ENCODE measurements around the gene CTNNBL1. TPM values are rescaled to one million over a fixed set of nuclear protein-coding genes. Genes with fewer than 3 reads are reported as not detected.

The CTNNBL1 gene
- total and polyA plus RNA-seq, 4 donors: 27.7 to 41.9 (median 38.2) TPM

- peaks cover 56% of the 10 kb centered on the region for H3K4me1 ChIP-seq (ENCODE audit: control insufficient read depth, insufficient read depth, low read length)
- H3K27ac ChIP-seq (ENCODE audit: low read depth, low read length): no peak overlapping the region
- no peak overlapping the region for H3K4me3 ChIP-seq (ENCODE audit: low read depth, low read length)
- no peaks in the 10 kb centered on the region for H3K9me3 ChIP-seq (ENCODE audit: control insufficient read depth, insufficient read depth, low read length)
- no peak for DNase-seq (ENCODE audit: low read depth in 4 of 6, low spot score in 6 of 6)
- H3K36me3 ChIP-seq (ENCODE audit: control insufficient read depth, insufficient read depth, low read length): no peaks in the 10 kb centered on the region
- no peaks in the 10 kb centered on the region for H3K27me3 ChIP-seq (ENCODE audit: control insufficient read depth, insufficient read depth, low read length)
- WGBS (ENCODE audit: insufficient coverage): 63% methylated on average over 10 of the region's 16 CpGs
Observed at GRCh38 chr20:37882961-37883712, 189.3 kb downstream of the CTNNBL1 start.

GRCh38 chr20:37885042-37885441 lies 191.2 kb downstream of the CTNNBL1 start:
- H3K27ac ChIP-seq (ENCODE audit: low read depth, low read length): no peak overlapping the region
- no peaks in the 10 kb centered on the region for H3K9me3 ChIP-seq (ENCODE audit: control insufficient read depth, insufficient read depth, low read length)
- H3K4me1 ChIP-seq (ENCODE audit: control insufficient read depth, insufficient read depth, low read length): peaks cover 44% of the 10 kb centered on the region
- H3K27me3 ChIP-seq (ENCODE audit: control insufficient read depth, insufficient read depth, low read length): no peaks in the 10 kb centered on the region
- no peak for DNase-seq (ENCODE audit: low read depth in 4 of 6, low spot score in 6 of 6)
- 95% methylated on average over 6 of the region's 8 CpGs for WGBS (ENCODE audit: insufficient coverage)
- no peak overlapping the region for H3K4me3 ChIP-seq (ENCODE audit: low read depth, low read length)
- H3K36me3 ChIP-seq (ENCODE audit: control insufficient read depth, insufficient read depth, low read length): no peaks in the 10 kb centered on the region

GRCh38 chr20:37885593-37886503 lies 192.0 kb downstream of the CTNNBL1 start:
- DNase-seq (ENCODE audit: low read depth in 4 of 6, low spot score in 6 of 6): peak in 2 of 6 donors; percentile 43 to 67
- Histone ChIP-seq H3K9me3 (ENCODE audit: control insufficient read depth, insufficient read depth, low read length) (no peaks in the 10 kb centered on the region), H3K36me3 (ENCODE audit: control insufficient read depth, insufficient read depth, low read length) (no peaks in the 10 kb centered on the region), H3K4me3 (ENCODE audit: low read depth, low read length) (no peak overlapping the region), H3K27ac (ENCODE audit: low read depth, low read length) (no peak overlapping the region), H3K27me3 (ENCODE audit: control insufficient read depth, insufficient read depth, low read length) (no peaks in the 10 kb centered on the region), H3K4me1 (ENCODE audit: control insufficient read depth, insufficient read depth, low read length) (peaks cover 40% of the 10 kb centered on the region)
- WGBS (ENCODE audit: insufficient coverage): 28% methylated on average over 26 of the region's 32 CpGs

- Histone ChIP-seq H3K27me3 (ENCODE audit: control insufficient read depth, insufficient read depth, low read length) (no peaks in the 10 kb centered on the region), H3K9me3 (ENCODE audit: control insufficient read depth, insufficient read depth, low read length) (no peaks in the 10 kb centered on the region), H3K36me3 (ENCODE audit: control insufficient read depth, insufficient read depth, low read length) (no peaks in the 10 kb centered on the region), H3K4me1 (ENCODE audit: control insufficient read depth, insufficient read depth, low read length) (peaks cover 32% of the 10 kb centered on the region), H3K27ac (ENCODE audit: low read depth, low read length) (no peak overlapping the region), H3K4me3 (ENCODE audit: low read depth, low read length) (no peak overlapping the region)
- no peak for DNase-seq (ENCODE audit: low read depth in 4 of 6, low spot score in 6 of 6)
- WGBS (ENCODE audit: insufficient coverage): 91% methylated on average over 4 of the region's 4 CpGs
Observed at GRCh38 chr20:37886851-37887297, 193.0 kb downstream of the CTNNBL1 start.

GRCh38 chr20:37888641-37889040 lies 194.8 kb downstream of the CTNNBL1 start:
- H3K4me3 ChIP-seq (ENCODE audit: low read depth, low read length): no peak overlapping the region
- H3K36me3 ChIP-seq (ENCODE audit: control insufficient read depth, insufficient read depth, low read length): no peaks in the 10 kb centered on the region
- no peak for DNase-seq (ENCODE audit: low read depth in 4 of 6, low spot score in 6 of 6)
- H3K9me3 ChIP-seq (ENCODE audit: control insufficient read depth, insufficient read depth, low read length): no peaks in the 10 kb centered on the region
- peaks cover 23% of the 10 kb centered on the region for H3K4me1 ChIP-seq (ENCODE audit: control insufficient read depth, insufficient read depth, low read length)
- 93% methylated on average over 5 of the region's 10 CpGs for WGBS (ENCODE audit: insufficient coverage)
- no peak overlapping the region for H3K27ac ChIP-seq (ENCODE audit: low read depth, low read length)
- no peaks in the 10 kb centered on the region for H3K27me3 ChIP-seq (ENCODE audit: control insufficient read depth, insufficient read depth, low read length)

- Histone ChIP-seq H3K36me3 (ENCODE audit: control insufficient read depth, insufficient read depth, low read length) (no peaks in the 10 kb centered on the region), H3K4me1 (ENCODE audit: control insufficient read depth, insufficient read depth, low read length) (peaks cover 27% of the 10 kb centered on the region), H3K9me3 (ENCODE audit: control insufficient read depth, insufficient read depth, low read length) (no peaks in the 10 kb centered on the region), H3K27ac (ENCODE audit: low read depth, low read length) (no peak overlapping the region), H3K27me3 (ENCODE audit: control insufficient read depth, insufficient read depth, low read length) (no peaks in the 10 kb centered on the region), H3K4me3 (ENCODE audit: low read depth, low read length) (no peak overlapping the region)
- DNase-seq (ENCODE audit: low read depth in 4 of 6, low spot score in 6 of 6): no peak
- 93% methylated on average over 3 of the region's 5 CpGs for WGBS (ENCODE audit: insufficient coverage)
Observed at GRCh38 chr20:37890108-37890507, 196.3 kb downstream of the CTNNBL1 start.

GRCh38 chr20:37890643-37891042 lies 196.8 kb downstream of the CTNNBL1 start:
- H3K36me3 ChIP-seq (ENCODE audit: control insufficient read depth, insufficient read depth, low read length): no peaks in the 10 kb centered on the region
- no peaks in the 10 kb centered on the region for H3K27me3 ChIP-seq (ENCODE audit: control insufficient read depth, insufficient read depth, low read length)
- H3K4me3 ChIP-seq (ENCODE audit: low read depth, low read length): no peak overlapping the region
- 67% methylated on average over 10 of the region's 13 CpGs for WGBS (ENCODE audit: insufficient coverage)
- H3K4me1 ChIP-seq (ENCODE audit: control insufficient read depth, insufficient read depth, low read length): peaks cover 26% of the 10 kb centered on the region
- DNase-seq (ENCODE audit: low read depth in 4 of 6, low spot score in 6 of 6): peak in 1 of 6 donors; percentile 40
- H3K9me3 ChIP-seq (ENCODE audit: control insufficient read depth, insufficient read depth, low read length): no peaks in the 10 kb centered on the region
- H3K27ac ChIP-seq (ENCODE audit: low read depth, low read length): no peak overlapping the region

- no peaks in the 10 kb centered on the region for H3K27me3 ChIP-seq (ENCODE audit: control insufficient read depth, insufficient read depth, low read length)
- H3K36me3 ChIP-seq (ENCODE audit: control insufficient read depth, insufficient read depth, low read length): no peaks in the 10 kb centered on the region
- no peak for DNase-seq (ENCODE audit: low read depth in 4 of 6, low spot score in 6 of 6)
- 85% methylated on average over 9 of the region's 9 CpGs for WGBS (ENCODE audit: insufficient coverage)
- peaks cover 24% of the 10 kb centered on the region for H3K4me1 ChIP-seq (ENCODE audit: control insufficient read depth, insufficient read depth, low read length)
- no peak overlapping the region for H3K27ac ChIP-seq (ENCODE audit: low read depth, low read length)
- no peaks in the 10 kb centered on the region for H3K9me3 ChIP-seq (ENCODE audit: control insufficient read depth, insufficient read depth, low read length)
- H3K4me3 ChIP-seq (ENCODE audit: low read depth, low read length): no peak overlapping the region
Observed at GRCh38 chr20:37892001-37892400, 198.2 kb downstream of the CTNNBL1 start.

GRCh38 chr20:37893566-37894241 lies 199.9 kb downstream of the CTNNBL1 start:
- H3K27me3 ChIP-seq (ENCODE audit: control insufficient read depth, insufficient read depth, low read length): no peaks in the 10 kb centered on the region
- no peak for DNase-seq (ENCODE audit: low read depth in 4 of 6, low spot score in 6 of 6)
- H3K27ac ChIP-seq (ENCODE audit: low read depth, low read length): no peak overlapping the region
- H3K4me3 ChIP-seq (ENCODE audit: low read depth, low read length): no peak overlapping the region
- 72% methylated on average over 2 of the region's 5 CpGs for WGBS (ENCODE audit: insufficient coverage)
- H3K4me1 ChIP-seq (ENCODE audit: control insufficient read depth, insufficient read depth, low read length): peaks cover 31% of the 10 kb centered on the region
- no peaks in the 10 kb centered on the region for H3K9me3 ChIP-seq (ENCODE audit: control insufficient read depth, insufficient read depth, low read length)
- no peaks in the 10 kb centered on the region for H3K36me3 ChIP-seq (ENCODE audit: control insufficient read depth, insufficient read depth, low read length)

Data from spinal cord (tissue), 10 donors.